Cardiac muscle cell (in vitro differentiated cells and primary cell): ENCODE measurements around the gene EXPH5. TPM values are rescaled to one million over a fixed set of nuclear protein-coding genes. Genes with fewer than 3 reads are reported as not detected.

ENCODE experiments used
- DNase-seq, 2 donors: peaks; one replicate each; pipeline versions ENCODE4 v3.0.0 to v3.0.0-alpha.2; 2010 to 2017; ENCODE audit warnings: low read depth in 1 of 2, low spot score in 1 of 2
- H3K27ac ChIP-seq: fragments of 200-600 bp; sonication (generic); 2 replicates; pipeline ENCODE4 v1.5.1; 2016
- H3K27me3 ChIP-seq: fragments of 200-600 bp; sonication (generic); 2 replicates; pipeline ENCODE4 v1.6.0; 2016; ENCODE audit warnings: control low read depth
- H3K36me3 ChIP-seq: fragments of 200-600 bp; sonication (generic); 2 replicates; pipeline ENCODE4 v1.5.1; 2016; ENCODE audit warnings: control low read depth
- H3K4me1 ChIP-seq: fragments of 200-600 bp; sonication (generic); 2 replicates; pipeline ENCODE4 v1.8.1; 2017; ENCODE audit warnings: low read depth, mild to moderate bottlenecking, mixed run types
- H3K4me3 ChIP-seq: fragments of 200-600 bp; sonication (generic); 2 replicates; pipeline ENCODE4 v1.5.1; 2016; ENCODE audit warnings: mild to moderate bottlenecking
- H3K9me3 ChIP-seq: fragments of 200-600 bp; sonication (generic); 2 replicates; pipeline ENCODE4 v1.5.1; 2017; ENCODE audit warnings: low read depth, mild to moderate bottlenecking, control low read depth
- CTCF ChIP-seq: IDR thresholded peaks from 2 replicates; pipeline ENCODE4 v1.5.1; 2012; ENCODE audit warnings: low read depth, mild to moderate bottlenecking, low read length
- polyA plus RNA-seq: library from polyadenylated mRNA; unstranded; fragments of >200 nt; fragmentation: Nextera tagmentation; extraction: Ambion mirVana; gene quantifications from 2 replicates; pipeline ENCODE4 v1.2.1, GENCODE V29; 2016
- total RNA-seq: library from RNA; depleted of rRNA; stranded (reverse); fragments of >200 nt; gene quantifications from 2 replicates; pipeline ENCODE4 v1.2.3, GENCODE V29; 2016

Gene EXPH5
- total and polyA plus RNA-seq, 2 experiments from 2014 or later: 2.6 to 7.7 TPM

- Histone ChIP-seq H3K4me3 (no peak overlapping the region), H3K9me3 (no peaks in the 10 kb centered on the region), H3K27ac (no peak overlapping the region), H3K4me1 (no peaks in the 10 kb centered on the region), H3K27me3 (no peaks in the 10 kb centered on the region), H3K36me3 (no peaks in the 10 kb centered on the region)
- no peak for TF ChIP-seq CTCF
- DNase-seq: no peak
These were observed 66.2 kb downstream of the EXPH5 start for GRCh38 chr11:108527382-108527781.

- H3K27me3 ChIP-seq: no peaks in the 10 kb centered on the region
- H3K27ac ChIP-seq: no peak overlapping the region
- no peak for TF ChIP-seq CTCF
- H3K36me3 ChIP-seq: no peaks in the 10 kb centered on the region
- DNase-seq: no peak
- no peak overlapping the region for H3K4me3 ChIP-seq
- no peaks in the 10 kb centered on the region for H3K4me1 ChIP-seq
- no peaks in the 10 kb centered on the region for H3K9me3 ChIP-seq
These were observed 68.4 kb downstream of the EXPH5 start for GRCh38 chr11:108525161-108525560.

GRCh38 chr11:108524422-108524821 lies 69.1 kb downstream of the EXPH5 start:
- H3K27me3 ChIP-seq: no peaks in the 10 kb centered on the region
- no peaks in the 10 kb centered on the region for H3K4me1 ChIP-seq
- TF ChIP-seq CTCF: no peak
- DNase-seq: no peak
- H3K36me3 ChIP-seq: no peaks in the 10 kb centered on the region
- no peak overlapping the region for H3K4me3 ChIP-seq
- H3K27ac ChIP-seq: no peak overlapping the region
- no peaks in the 10 kb centered on the region for H3K9me3 ChIP-seq

- Histone ChIP-seq H3K9me3 (no peaks in the 10 kb centered on the region), H3K36me3 (peaks cover 2% of the 10 kb centered on the region), H3K27me3 (no peaks in the 10 kb centered on the region), H3K4me1 (no peaks in the 10 kb centered on the region), H3K27ac (no peak overlapping the region), H3K4me3 (no peak overlapping the region)
- DNase-seq: no peak
- no peak for TF ChIP-seq CTCF
These were observed 71.2 kb downstream of the EXPH5 start for GRCh38 chr11:108522318-108522717.

GRCh38 chr11:108518581-108518980 lies 75.0 kb downstream of the EXPH5 start:
- Histone ChIP-seq H3K27ac (no peak overlapping the region), H3K36me3 (peaks cover 16% of the 10 kb centered on the region), H3K9me3 (no peaks in the 10 kb centered on the region), H3K4me3 (no peak overlapping the region), H3K27me3 (no peaks in the 10 kb centered on the region), H3K4me1 (no peaks in the 10 kb centered on the region)
- no peak for DNase-seq
- TF ChIP-seq CTCF: no peak

- no peak for DNase-seq
- Histone ChIP-seq H3K27ac (no peak overlapping the region), H3K9me3 (no peaks in the 10 kb centered on the region), H3K4me3 (no peak overlapping the region), H3K4me1 (no peaks in the 10 kb centered on the region), H3K27me3 (no peaks in the 10 kb centered on the region), H3K36me3 (peaks cover 21% of the 10 kb centered on the region)
- no peak for TF ChIP-seq CTCF
These were observed 77.4 kb downstream of the EXPH5 start for GRCh38 chr11:108516125-108516524.
